Hematopoietic multipotent progenitor cell treated with erythropoietin and hydrocortisone succinate and interleukin-3 and kit ligand, for 4 days (in vitro differentiated cells): Measurements from ENCODE around the gene ZBTB8A.
"Not testable (repeated sequence)": the region's sequence is repeated elsewhere in the genome, so short reads cannot be mapped to it uniquely, and the experiment has no call there.

Source experiments
- DNase-seq: peaks from one replicate; pipeline ENCODE4 v3.0.0-alpha.2; 2015

Gene ZBTB8A

GRCh38 chr1:32538887-32539583 is at the start of gene ZBTB8A:
ZBTB8A (plus strand) TSS chr1:32539427; CDS start chr1:32592932, 53,505 bp downstream.
- peak; percentile 82 for DNase-seq

GRCh38 chr1:32489774-32490454 is 49.3 kb upstream of the ZBTB8A start:
- no peak for DNase-seq

- no peak for DNase-seq
These were observed 47.8 kb upstream of the ZBTB8A start for GRCh38 chr1:32491386-32491785.

GRCh38 chr1:32494196-32494595 is 45.0 kb upstream of the ZBTB8A start:
- DNase-seq: peak; percentile 72

- DNase-seq: no peak
These were observed 44.4 kb upstream of the ZBTB8A start for GRCh38 chr1:32494711-32495337.

- no peak for DNase-seq
These were observed 43.1 kb upstream of the ZBTB8A start for GRCh38 chr1:32496127-32496526.

GRCh38 chr1:32498751-32499150 is 40.5 kb upstream of the ZBTB8A start:
- DNase-seq: no peak

GRCh38 chr1:32500387-32501209 is 38.6 kb upstream of the ZBTB8A start:
- DNase-seq: peak; percentile 87

- DNase-seq: no peak
These were observed 37.4 kb upstream of the ZBTB8A start for GRCh38 chr1:32501865-32502264.

- no peak for DNase-seq
These were observed 36.1 kb upstream of the ZBTB8A start for GRCh38 chr1:32503153-32503552.

- DNase-seq: no peak
These were observed 32.2 kb upstream of the ZBTB8A start for GRCh38 chr1:32507021-32507420.

- DNase-seq: no peak
These were observed 30.5 kb upstream of the ZBTB8A start for GRCh38 chr1:32508761-32509160.

- no peak for DNase-seq
These were observed 29.3 kb upstream of the ZBTB8A start for GRCh38 chr1:32509939-32510338.

GRCh38 chr1:32516402-32516801 is 22.8 kb upstream of the ZBTB8A start:
- no peak for DNase-seq

GRCh38 chr1:32518976-32519375 is 20.3 kb upstream of the ZBTB8A start:
- DNase-seq: no peak

- DNase-seq: no peak
These were observed 18.1 kb upstream of the ZBTB8A start for GRCh38 chr1:32521165-32521564.

GRCh38 chr1:32525053-32525452 is 14.2 kb upstream of the ZBTB8A start:
- no peak for DNase-seq

- no peak for DNase-seq
These were observed 13.4 kb upstream of the ZBTB8A start for GRCh38 chr1:32525661-32526444.

GRCh38 chr1:32528550-32528949 is 10.7 kb upstream of the ZBTB8A start:
- not testable (repeated sequence) for DNase-seq

- DNase-seq: peak; percentile 94
These were observed 5.4 kb upstream of the ZBTB8A start for GRCh38 chr1:32533792-32534327.

- DNase-seq: peak; percentile 63
These were observed 3.1 kb upstream of the ZBTB8A start for GRCh38 chr1:32536117-32536516.

GRCh38 chr1:32536764-32537163 is 2.5 kb upstream of the ZBTB8A start:
- peak; percentile 29 for DNase-seq
